Astrocyte (in vitro differentiated cells and primary cell): ENCODE results near the gene CHEK1. TPM values are rescaled to one million over a fixed set of nuclear protein-coding genes. Genes with fewer than 3 reads are reported as not detected.

ENCODE experiments used
- DNase-seq: peaks from one replicate; pipeline ENCODE4 v3.0.0-alpha.2; 2010; ENCODE audit warnings: low read depth
- FAIRE-seq: peaks from 2 replicates; lab custom pipeline; 2011; peaks lifted over from hg19 to GRCh38; lab: Jason Lieb, UNC
- H2AFZ ChIP-seq: 2 replicates; pipeline ENCODE4 v1.6.0; 2012; ENCODE audit warnings: low read depth, low read length, inconsistent platforms
- H3K27ac ChIP-seq: 2 replicates; pipeline ENCODE4 v1.5.1; 2011; ENCODE audit warnings: low read depth, low read length, inconsistent platforms
- H3K27me3 ChIP-seq: 2 replicates; pipeline ENCODE4 v1.6.0; 2011; ENCODE audit warnings: low read length, inconsistent platforms; ENCODE audit not compliant: insufficient read depth
- H3K36me3 ChIP-seq: 2 replicates; pipeline ENCODE4 v1.5.1; 2011; ENCODE audit warnings: low read length, inconsistent platforms; ENCODE audit not compliant: insufficient read depth
- H3K4me1 ChIP-seq: 2 replicates; pipeline ENCODE4 v1.5.1; 2011; ENCODE audit warnings: low read length, inconsistent platforms; ENCODE audit not compliant: insufficient read depth
- H3K4me2 ChIP-seq: 2 replicates; pipeline ENCODE4 v1.6.0; 2012; ENCODE audit warnings: low read length, inconsistent platforms
- H3K4me3 ChIP-seq: 2 replicates; pipeline ENCODE4 v1.5.1; 2011; ENCODE audit warnings: low read depth, mild to moderate bottlenecking, low read length, inconsistent platforms; ENCODE audit not compliant: insufficient read depth
- H3K79me2 ChIP-seq: 2 replicates; pipeline ENCODE4 v1.6.0; 2012; ENCODE audit warnings: mild to moderate bottlenecking, low read length, inconsistent platforms; ENCODE audit not compliant: insufficient read depth
- H3K9ac ChIP-seq: 2 replicates; pipeline ENCODE4 v1.6.0; 2012; ENCODE audit warnings: mild to moderate bottlenecking, low read length, inconsistent platforms
- H3K9me3 ChIP-seq: 2 replicates; pipeline ENCODE4 v1.5.1; 2012; ENCODE audit warnings: low read depth, mild to moderate bottlenecking, low read length, inconsistent platforms; ENCODE audit not compliant: insufficient read depth
- H4K20me1 ChIP-seq: 2 replicates; pipeline ENCODE4 v1.6.0; 2012; ENCODE audit warnings: low read length, inconsistent platforms; ENCODE audit not compliant: insufficient read depth
- H3K27ac Mint-ChIP-seq: one replicate; pipeline ENCODE4 v1.8.0; 2021; ENCODE audit warnings: mild to moderate bottlenecking, mixed read lengths; ENCODE audit not compliant: unreplicated experiment
- H3K27me3 Mint-ChIP-seq: one replicate; pipeline ENCODE4 v1.8.0; 2021; ENCODE audit warnings: low read depth, mixed read lengths; ENCODE audit not compliant: unreplicated experiment
- H3K36me3 Mint-ChIP-seq: one replicate; pipeline ENCODE4 v1.8.0; 2021; ENCODE audit warnings: low read depth, mixed read lengths; ENCODE audit not compliant: unreplicated experiment
- H3K4me1 Mint-ChIP-seq: one replicate; pipeline ENCODE4 v1.8.0; 2021; ENCODE audit warnings: low read depth, mixed read lengths; ENCODE audit not compliant: unreplicated experiment
- H3K4me3 Mint-ChIP-seq: one replicate; pipeline ENCODE4 v1.8.0; 2021; ENCODE audit warnings: mild to moderate bottlenecking, moderate library complexity, mixed read lengths; ENCODE audit not compliant: unreplicated experiment
- H3K9me3 Mint-ChIP-seq: one replicate; pipeline ENCODE4 v1.8.0; 2021; ENCODE audit warnings: mild to moderate bottlenecking, mixed read lengths; ENCODE audit not compliant: unreplicated experiment
- EZH2 ChIP-seq: IDR thresholded peaks from 2 replicates; pipeline ENCODE4 v1.6.1; 2012; ENCODE audit warnings: mild to moderate bottlenecking, low read length, inconsistent platforms; ENCODE audit not compliant: insufficient read depth
- total RNA-seq: library from RNA; stranded (reverse); gene quantifications from 2 replicates; pipeline ENCODE4 v1.2.1, GENCODE V29; 2021
- TF ChIP-seq, protein P1 (sequence below): IDR thresholded peaks from 2 replicates; pipeline ENCODE4 v1.5.1; 2011; ENCODE audit warnings: low read depth, mild to moderate bottlenecking, inconsistent platforms, low read length, moderate library complexity; ENCODE audit not compliant: insufficient read depth

Gene CHEK1
- total RNA-seq, 1 donor from 2014 or later: 30.3 TPM

DNA sequence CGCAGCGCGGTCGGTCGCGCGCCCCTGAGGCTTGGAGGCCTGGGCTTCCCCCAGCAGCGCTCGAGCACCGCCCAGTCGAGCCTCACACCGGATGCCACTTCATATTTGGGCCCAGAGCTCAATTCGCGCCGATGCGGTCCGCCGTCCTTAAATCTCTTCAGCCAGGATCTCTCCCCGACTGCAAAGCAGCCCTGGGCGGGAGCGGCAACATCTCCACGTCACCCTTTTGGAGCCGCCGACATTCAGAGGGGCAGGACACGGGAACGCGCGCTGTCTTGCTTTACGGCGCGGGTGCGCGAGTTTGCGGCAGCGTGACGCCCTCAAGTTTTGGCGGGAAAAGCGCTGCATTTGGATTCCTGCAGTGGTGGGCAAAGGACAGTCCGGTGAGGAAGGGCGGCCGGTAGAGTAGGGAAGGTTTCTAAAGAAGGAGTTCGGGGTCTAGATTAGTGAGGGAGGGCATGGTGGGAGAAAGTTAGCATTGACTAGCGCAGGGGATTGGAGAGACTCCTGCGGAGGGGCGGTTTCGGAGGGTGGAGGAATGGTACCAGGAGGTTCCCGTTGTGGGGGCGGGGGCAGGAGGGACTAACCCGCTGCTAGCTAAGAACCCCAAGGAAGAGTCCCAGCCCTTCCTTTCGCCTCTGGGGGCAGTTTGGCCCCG is 796 bp downstream of the CHEK1 start:
- Mint-ChIP-seq H3K4me1 (peaks cover 16% of the 10 kb centered on the region), H3K4me3 (peak overlapping the region; percentile 89), H3K9me3 (no peaks in the 10 kb centered on the region), H3K27ac (peak overlapping the region; percentile 89), H3K27me3 (no peaks in the 10 kb centered on the region), H3K36me3 (no peaks in the 10 kb centered on the region)
- no peak for TF ChIP-seq EZH2
- TF ChIP-seq, protein P1, sequence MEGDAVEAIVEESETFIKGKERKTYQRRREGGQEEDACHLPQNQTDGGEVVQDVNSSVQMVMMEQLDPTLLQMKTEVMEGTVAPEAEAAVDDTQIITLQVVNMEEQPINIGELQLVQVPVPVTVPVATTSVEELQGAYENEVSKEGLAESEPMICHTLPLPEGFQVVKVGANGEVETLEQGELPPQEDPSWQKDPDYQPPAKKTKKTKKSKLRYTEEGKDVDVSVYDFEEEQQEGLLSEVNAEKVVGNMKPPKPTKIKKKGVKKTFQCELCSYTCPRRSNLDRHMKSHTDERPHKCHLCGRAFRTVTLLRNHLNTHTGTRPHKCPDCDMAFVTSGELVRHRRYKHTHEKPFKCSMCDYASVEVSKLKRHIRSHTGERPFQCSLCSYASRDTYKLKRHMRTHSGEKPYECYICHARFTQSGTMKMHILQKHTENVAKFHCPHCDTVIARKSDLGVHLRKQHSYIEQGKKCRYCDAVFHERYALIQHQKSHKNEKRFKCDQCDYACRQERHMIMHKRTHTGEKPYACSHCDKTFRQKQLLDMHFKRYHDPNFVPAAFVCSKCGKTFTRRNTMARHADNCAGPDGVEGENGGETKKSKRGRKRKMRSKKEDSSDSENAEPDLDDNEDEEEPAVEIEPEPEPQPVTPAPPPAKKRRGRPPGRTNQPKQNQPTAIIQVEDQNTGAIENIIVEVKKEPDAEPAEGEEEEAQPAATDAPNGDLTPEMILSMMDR: no peak
- DNase-seq (peak; percentile 80), FAIRE-seq (no peak)
- Histone ChIP-seq H3K9me3 (no peaks in the 10 kb centered on the region), H3K27me3 (no peaks in the 10 kb centered on the region), H3K4me3 (peak overlapping the region; percentile 88), H3K4me1 (peaks cover 14% of the 10 kb centered on the region), H3K27ac (peak overlapping the region; percentile 93), H3K4me2 (peak overlapping the region; percentile 95), H4K20me1 (no peaks in the 10 kb centered on the region), H3K36me3 (peaks cover 22% of the 10 kb centered on the region), H2AFZ (peak overlapping the region; percentile 89), H3K79me2 (peaks cover 33% of the 10 kb centered on the region), H3K9ac (peak overlapping the region; percentile 85)

DNA sequence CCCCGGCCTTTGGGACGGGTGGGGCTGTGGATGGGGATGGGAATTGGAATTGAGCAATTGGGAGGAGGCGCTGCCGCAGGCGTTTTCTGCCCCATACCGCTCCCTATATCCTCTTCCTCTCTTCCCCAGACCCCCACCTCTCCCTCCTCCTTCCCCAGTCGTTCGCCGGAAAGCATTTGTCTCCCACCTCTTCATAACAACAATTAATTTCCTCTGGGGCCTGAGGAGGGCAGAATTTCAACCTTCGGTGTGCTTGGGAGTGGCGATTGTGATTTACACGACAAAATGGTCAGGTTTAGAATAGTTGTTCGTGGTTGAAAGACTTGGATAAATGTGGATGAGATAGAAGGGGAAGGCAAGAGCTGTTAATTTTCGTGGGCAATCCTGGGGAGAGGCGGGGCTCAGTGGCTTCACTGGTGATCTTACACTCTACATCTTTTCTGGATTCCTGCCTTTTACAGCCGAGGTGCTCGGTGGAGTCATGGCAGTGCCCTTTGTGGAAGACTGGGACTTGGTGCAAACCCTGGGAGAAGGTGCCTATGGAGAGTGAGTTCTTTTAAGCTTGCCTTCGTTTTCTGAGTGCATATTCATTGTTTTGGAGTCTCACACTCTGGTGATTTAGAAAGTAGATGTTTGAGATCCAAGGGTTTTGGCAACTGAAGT is 1.5 kb downstream of the CHEK1 start:
- peak overlapping the region; percentile 93 for H3K27ac ChIP-seq
- TF ChIP-seq EZH2: no peak
- TF ChIP-seq, protein P1: peak; percentile 33
- peaks cover 14% of the 10 kb centered on the region for H3K4me1 ChIP-seq
- DNase-seq (peak; percentile 77), FAIRE-seq (no peak)
- H3K36me3 Mint-ChIP-seq: no peaks in the 10 kb centered on the region
- peak overlapping the region; percentile 86 for H3K27ac Mint-ChIP-seq
- H3K79me2 ChIP-seq: peaks cover 35% of the 10 kb centered on the region
- H4K20me1 ChIP-seq: no peaks in the 10 kb centered on the region
- H3K9me3 Mint-ChIP-seq: no peaks in the 10 kb centered on the region
- peak overlapping the region; percentile 89 for H2AFZ ChIP-seq
- peaks cover 15% of the 10 kb centered on the region for H3K36me3 ChIP-seq
- peak overlapping the region; percentile 85 for H3K9ac ChIP-seq
- H3K27me3 Mint-ChIP-seq: no peaks in the 10 kb centered on the region
- H3K27me3 ChIP-seq: no peaks in the 10 kb centered on the region
- peak overlapping the region; percentile 89 for H3K4me3 Mint-ChIP-seq
- H3K4me2 ChIP-seq: peak overlapping the region; percentile 95
- H3K9me3 ChIP-seq: no peaks in the 10 kb centered on the region
- H3K4me3 ChIP-seq: peak overlapping the region; percentile 88
- H3K4me1 Mint-ChIP-seq: peaks cover 14% of the 10 kb centered on the region
